HCT116 (cell line): ENCODE measurements around the gene FAM171A2. TPM values are rescaled to one million over a fixed set of nuclear protein-coding genes. Genes with fewer than 3 reads are reported as not detected.

ENCODE experiments used
- ATAC-seq: fragments of 200-7000 bp; cut with Tn5 transposase; 2 replicates; pipeline ENCODE4 v1.9.1; 2020; ENCODE audit warnings: mild to moderate bottlenecking, moderate library complexity
- BruUV-seq: library from RNA; stranded (reverse); fragments of 400-500 nt; replicated peaks from 2 replicates; lab custom pipeline; 2021; lab: Mats Ljungman, UMichigan
- CTCF ChIA-PET: fragments of 300-600 bp; sonication (Branson Sonifier 250); formaldehyde crosslinking; loops from one replicate; lab custom pipeline; 2021; ENCODE audit warnings: antibody characterized with exemption; lab: Charles Lee
- POLR2A ChIA-PET: fragments of 300-600, 350-600 bp; sonication (Branson Sonifier 250); formaldehyde crosslinking; loops from one replicate; lab custom pipeline; 2021; ENCODE audit warnings: antibody characterized with exemption; lab: Charles Lee
- RAD21 ChIA-PET, 2 experiments: fragments of 300-600 bp; sonication (Branson Sonifier 250); formaldehyde crosslinking; loops; one replicate each; lab custom pipeline; 2023; ENCODE audit warnings: low total read pairs in 2 of 2; ENCODE audit not compliant: uncharacterized antibody in 2 of 2, unreplicated experiment in 2 of 2, low non-redundant PET in 1 of 2; lab: Charles Lee
- DNase-seq: peaks from one replicate; pipeline ENCODE4 v3.0.0-alpha.2; 2010; ENCODE audit warnings: low read depth, low spot score
- H2AFZ ChIP-seq: fragments of 200-600 bp; shearing (Covaris generic), sonication (generic); 2 replicates; pipeline ENCODE4 v1.6.1; 2017; ENCODE audit warnings: low read depth, mixed run types, mixed read lengths, antibody characterized with exemption, low read length; ENCODE audit not compliant: poor library complexity, severe bottlenecking
- H3K27ac ChIP-seq: 2 replicates; pipeline ENCODE4 v1.5.1; 2012; ENCODE audit warnings: low read depth, low read length
- H3K27me3 ChIP-seq: fragments of 200-600 bp; sonication (generic); 2 replicates; pipeline ENCODE4 v1.6.1; 2016; ENCODE audit warnings: mixed run types, low read length, mixed read lengths; ENCODE audit not compliant: insufficient read depth
- H3K36me3 ChIP-seq, 2 experiments: fragments of 200-500 bp in 1 of 2; fragments of 200-600 bp in 1 of 2; sonication (Bioruptor generic) in 1 of 2; sonication (generic) in 1 of 2; 2 replicates each; pipeline versions ENCODE4 v1.5.1 to v1.6.1; 2014 to 2016; ENCODE audit warnings: low read length in 2 of 2, inconsistent platforms in 1 of 2, mixed read lengths in 1 of 2, mixed run types in 1 of 2; ENCODE audit not compliant: insufficient read depth in 2 of 2, control insufficient read depth in 1 of 2
- H3K4me1 ChIP-seq, 2 experiments: fragments of 200-600 bp in 1 of 2; sonication (generic) in 1 of 2; 2 replicates each; pipeline versions ENCODE4 v1.5.1 to v1.6.1; 2012 to 2017; ENCODE audit warnings: low read length in 2 of 2, inconsistent platforms in 1 of 2, mild to moderate bottlenecking in 1 of 2, mixed read lengths in 1 of 2, mixed run types in 1 of 2, moderate library complexity in 1 of 2; ENCODE audit not compliant: insufficient read depth in 2 of 2, control insufficient read depth in 1 of 2
- H3K4me2 ChIP-seq: fragments of 200-600 bp; sonication (generic); 2 replicates; pipeline ENCODE4 v1.6.1; 2017; ENCODE audit warnings: mixed run types, low read length, mixed read lengths
- H3K4me3 ChIP-seq, 2 experiments: fragments of 200-600 bp in 1 of 2; sonication (generic) in 1 of 2; replicated peaks in 1 of 2; 2 replicates each; pipeline ENCODE4 v1.5.1; 2011 to 2016; ENCODE audit warnings: low read length in 2 of 2, control low read depth in 1 of 2, low read depth in 1 of 2, mild to moderate bottlenecking in 1 of 2, mixed read lengths in 1 of 2, mixed run types in 1 of 2
- H3K79me2 ChIP-seq: fragments of 200-600 bp; sonication (generic); 2 replicates; pipeline ENCODE4 v1.6.1; 2017; ENCODE audit warnings: mild to moderate bottlenecking, mixed run types, low read length, moderate library complexity, mixed read lengths; ENCODE audit not compliant: insufficient read depth
- H3K9ac ChIP-seq: fragments of 200-600 bp; sonication (generic); 2 replicates; pipeline ENCODE4 v1.6.1; 2016; ENCODE audit warnings: low read length, mixed read lengths
- H3K9me2 ChIP-seq: fragments of 200-600 bp; sonication (generic), shearing (Covaris generic); 2 replicates; pipeline ENCODE4 v1.6.1; 2017; ENCODE audit warnings: mixed run types, mild to moderate bottlenecking, moderate library complexity; ENCODE audit not compliant: insufficient read depth
- H3K9me3 ChIP-seq, 2 experiments: fragments of 200-500 bp in 1 of 2; fragments of 200-600 bp in 1 of 2; sonication (Bioruptor generic) in 1 of 2; sonication (generic) in 1 of 2; 2 replicates each; pipeline ENCODE4 v1.6.1; 2014 to 2017; ENCODE audit warnings: low read length in 2 of 2, mixed read lengths in 2 of 2, inconsistent platforms in 1 of 2, low read depth in 1 of 2, mild to moderate bottlenecking in 1 of 2, mixed run types in 1 of 2, moderate library complexity in 1 of 2; ENCODE audit not compliant: control insufficient read depth in 1 of 2, insufficient read depth in 1 of 2
- H4K20me1 ChIP-seq: fragments of 200-600 bp; sonication (generic), shearing (Covaris generic); 2 replicates; pipeline ENCODE4 v1.6.1; 2017; ENCODE audit warnings: mixed run types, mild to moderate bottlenecking, moderate library complexity; ENCODE audit not compliant: insufficient read depth
- EZH2phosphoT487 ChIP-seq: fragments of 200-600 bp; IDR thresholded peaks from 2 replicates; pipeline ENCODE4 v1.6.1; 2018; ENCODE audit warnings: antibody characterized with exemption, borderline replicate concordance
- POLR2AphosphoS5 ChIP-seq: IDR thresholded peaks from 2 replicates; pipeline ENCODE4 v1.6.1; 2011; ENCODE audit warnings: mild to moderate bottlenecking, low read depth, low read length, moderate library complexity
- REST ChIP-seq: IDR thresholded peaks from 2 replicates; pipeline ENCODE4 v1.6.1; 2012; ENCODE audit warnings: low read depth
- SIN3A ChIP-seq: IDR thresholded peaks from 2 replicates; pipeline ENCODE4 v1.6.1; 2012; ENCODE audit warnings: low read depth
- SP1 ChIP-seq: IDR thresholded peaks from 2 replicates; pipeline ENCODE4 v1.6.1; 2012; ENCODE audit warnings: low read depth
- TCF7L2 ChIP-seq: IDR thresholded peaks from 2 replicates; pipeline ENCODE4 v1.7.0; 2011; ENCODE audit warnings: borderline replicate concordance, inconsistent platforms; ENCODE audit not compliant: insufficient read depth, insufficient read length; ENCODE audit errors: extremely low read depth
- ZFX ChIP-seq: fragments of 450-650 bp; IDR thresholded peaks from 2 replicates; pipeline ENCODE4 v1.6.1; 2017
- intact Hi-C: fragments of 100-400 bp; cut with micrococcal nuclease; formaldehyde crosslinking; loops from 2 replicates; pipeline ENCODE4 v1.10.0; 2022
- total RNA-seq: library from RNA; stranded (reverse); gene quantifications from one replicate; pipeline ENCODE4 v1.2.1, GENCODE V29; 2021; ENCODE audit not compliant: unreplicated experiment
- TF ChIP-seq, protein P1 (sequence below), 3 experiments: fragments of 200-600 bp in 1 of 3; sonication (generic) in 1 of 3; IDR thresholded peaks in 2 of 3; conservative IDR thresholded peaks in 1 of 3; 2 replicates each; pipeline ENCODE4 v1.5.1; 2012 to 2017; ENCODE audit warnings: low read depth in 2 of 3, low read length in 2 of 3, antibody characterized with exemption in 1 of 3, borderline replicate concordance in 1 of 3, control low read depth in 1 of 3, mild to moderate bottlenecking in 1 of 3, mixed read lengths in 1 of 3, mixed run types in 1 of 3, moderate library complexity in 1 of 3; ENCODE audit not compliant: insufficient read depth in 1 of 3
- TF ChIP-seq, protein P2 (sequence below): IDR thresholded peaks from 2 replicates; pipeline ENCODE4 v1.6.1; 2012

The FAM171A2 gene
- total RNA-seq, 1 experiment from 2014 or later, result 18.0 TPM

DNA sequence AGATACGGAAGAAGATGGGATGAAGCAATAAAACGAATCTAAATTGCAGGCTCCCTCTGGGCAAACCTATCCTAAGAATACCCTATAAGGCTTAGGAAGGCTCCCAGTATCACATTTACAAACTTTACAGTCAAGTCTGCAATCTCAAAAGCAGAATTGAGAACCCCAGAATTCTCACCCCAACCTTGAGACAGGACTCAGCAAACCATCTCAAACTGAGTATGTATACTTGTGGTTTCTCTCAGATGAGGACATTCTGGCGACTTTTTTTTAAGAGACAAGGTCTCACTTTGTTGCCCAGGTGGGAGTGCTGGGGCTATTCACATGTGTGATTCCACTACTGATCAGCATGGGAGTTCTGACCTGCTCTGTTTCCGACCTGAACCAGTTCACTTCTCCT is 45.1 kb upstream of the FAM171A2 start (continued):
- TF ChIP-seq, protein P1, sequence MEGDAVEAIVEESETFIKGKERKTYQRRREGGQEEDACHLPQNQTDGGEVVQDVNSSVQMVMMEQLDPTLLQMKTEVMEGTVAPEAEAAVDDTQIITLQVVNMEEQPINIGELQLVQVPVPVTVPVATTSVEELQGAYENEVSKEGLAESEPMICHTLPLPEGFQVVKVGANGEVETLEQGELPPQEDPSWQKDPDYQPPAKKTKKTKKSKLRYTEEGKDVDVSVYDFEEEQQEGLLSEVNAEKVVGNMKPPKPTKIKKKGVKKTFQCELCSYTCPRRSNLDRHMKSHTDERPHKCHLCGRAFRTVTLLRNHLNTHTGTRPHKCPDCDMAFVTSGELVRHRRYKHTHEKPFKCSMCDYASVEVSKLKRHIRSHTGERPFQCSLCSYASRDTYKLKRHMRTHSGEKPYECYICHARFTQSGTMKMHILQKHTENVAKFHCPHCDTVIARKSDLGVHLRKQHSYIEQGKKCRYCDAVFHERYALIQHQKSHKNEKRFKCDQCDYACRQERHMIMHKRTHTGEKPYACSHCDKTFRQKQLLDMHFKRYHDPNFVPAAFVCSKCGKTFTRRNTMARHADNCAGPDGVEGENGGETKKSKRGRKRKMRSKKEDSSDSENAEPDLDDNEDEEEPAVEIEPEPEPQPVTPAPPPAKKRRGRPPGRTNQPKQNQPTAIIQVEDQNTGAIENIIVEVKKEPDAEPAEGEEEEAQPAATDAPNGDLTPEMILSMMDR (IDR thresholded peaks at IDR 0.05 in 2 of 3, conservative IDR thresholded peaks at IDR 0.05 in 1 of 3; ENCODE audit: borderline replicate concordance in 1 of 3, insufficient read depth in 1 of 3, low read depth in 2 of 3, low read length in 2 of 3), result no peak
- TF ChIP-seq SIN3A (no peak), POLR2AphosphoS5 (no peak), TCF7L2 (no peak)
- TF ChIP-seq, protein P2, sequence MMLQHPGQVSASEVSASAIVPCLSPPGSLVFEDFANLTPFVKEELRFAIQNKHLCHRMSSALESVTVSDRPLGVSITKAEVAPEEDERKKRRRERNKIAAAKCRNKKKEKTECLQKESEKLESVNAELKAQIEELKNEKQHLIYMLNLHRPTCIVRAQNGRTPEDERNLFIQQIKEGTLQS, result no peak

- no peak overlapping the region for H3K4me2 ChIP-seq
- ATAC-seq (no peak), DNase-seq (no peak)
- H2AFZ ChIP-seq, result no peak overlapping the region
- no peak overlapping the region for H3K4me3 ChIP-seq
- BruUV-seq, result no TSS peak
- POLR2A ChIA-PET, result no interaction called here
- H3K9me3 ChIP-seq, result no peaks in the 10 kb centered on the region
- CTCF ChIA-PET, result interaction anchor here (1.3 kb wide), 1 partner anchor 121 kb away, joined by 5 read pairs; no protein-coding TSS in a partner anchor
- no peak overlapping the region for H3K27ac ChIP-seq
- peaks cover 8% of the 10 kb centered on the region; the same call in 1 of the 2 replicates for H3K79me2 ChIP-seq
- no peaks in the 10 kb centered on the region for H3K9me2 ChIP-seq
- intact Hi-C loops, result no loop called here
- no peak overlapping the region for H3K9ac ChIP-seq
- RAD21 ChIA-PET, result interaction anchor here (0.8 to 1.3 kb wide), 2 partner anchors 121 kb away, joined by 3 to 5 read pairs; no protein-coding TSS in a partner anchor
- TF ChIP-seq SIN3A, result no peak
- no peak for TF ChIP-seq EZH2phosphoT487
- no peak for TF ChIP-seq ZFX
- no peak for TF ChIP-seq SP1
- TF ChIP-seq REST, result no peak
- TF ChIP-seq, protein P2, result no peak
- H3K27me3 ChIP-seq, result no peaks in the 10 kb centered on the region
- H3K4me1 ChIP-seq, result no peaks in the 10 kb centered on the region
- H3K36me3 ChIP-seq, result peaks cover 17 to 20% of the 10 kb centered on the region in 2 experiments; a peak in 3 of 4 replicates
- H4K20me1 ChIP-seq, result no peaks in the 10 kb centered on the region; the same call in 1 of the 2 replicates
Observed at GRCh38 chr17:44402564-44403172, 39.0 kb upstream of the FAM171A2 start.
